ENCODE data around the gene CD320.
A peak's percentile ranks its signal among the peaks of the same experiment; 100 is the strongest.
"Not testable (repeated sequence)": the region's sequence is repeated elsewhere in the genome, so short reads cannot be mapped to it uniquely, and the experiment has no call there.

The CD320 gene

DNA sequence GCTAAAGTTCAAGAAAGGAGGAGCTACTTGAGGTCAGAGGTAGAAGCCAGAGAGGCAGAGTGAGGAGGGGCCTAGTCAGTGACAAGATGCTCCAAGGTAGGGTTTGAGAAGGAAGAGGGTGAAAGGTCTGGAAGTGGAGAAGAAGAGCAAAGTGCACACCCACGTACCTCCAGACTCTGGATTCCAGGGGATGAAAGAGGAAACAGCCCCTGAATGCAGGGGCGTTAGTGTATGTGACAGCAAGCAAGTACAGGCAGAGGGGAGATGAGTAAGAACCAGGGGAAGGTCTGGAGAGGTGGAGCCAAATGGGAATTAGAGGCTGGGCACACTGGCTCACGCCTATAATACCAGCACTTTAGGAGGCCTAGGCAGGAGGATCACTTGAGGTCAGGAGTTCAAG is 21.8 kb upstream of the CD320 start:
- Histone ChIP-seq H3K36me3 (ENCODE audit: control insufficient read depth, low read depth, low read length) (no peaks in the 10 kb centered on the region), H3K9me3 (ENCODE audit: control insufficient read depth, low read depth, low read length) (no peaks in the 10 kb centered on the region), H3K27ac (ENCODE audit: low read length) (no peak overlapping the region), H3K27me3 (ENCODE audit: control insufficient read depth, insufficient read depth, low read length) (peaks cover 36% of the 10 kb centered on the region), H3K4me1 (ENCODE audit: control insufficient read depth, low read depth, low read length) (no peaks in the 10 kb centered on the region), H3K4me3 (ENCODE audit: low read length) (no peak overlapping the region), H3K9ac (ENCODE audit: low read length) (no peak overlapping the region)

DNA sequence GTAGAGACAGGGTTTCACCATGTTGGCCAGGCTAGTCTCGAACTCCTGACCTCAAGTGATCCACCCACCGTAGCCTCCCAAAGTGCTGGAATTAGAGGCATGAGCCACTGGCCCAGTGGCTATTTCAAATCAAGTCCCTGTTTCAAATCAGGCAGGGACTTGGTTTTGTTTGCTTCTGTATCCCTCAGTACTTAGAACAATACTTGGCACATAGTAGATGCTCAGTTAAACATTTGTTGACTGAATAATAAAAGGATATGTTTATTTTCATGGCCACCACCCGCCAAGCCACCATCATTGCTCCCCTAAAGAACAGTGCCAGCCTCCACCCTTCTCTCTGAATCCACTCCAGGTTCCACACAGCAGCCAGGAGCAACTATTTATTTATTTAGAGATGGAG is 17.3 kb upstream of the CD320 start:
- Histone ChIP-seq H3K36me3 (ENCODE audit: control insufficient read depth, low read depth, low read length) (peaks cover 19% of the 10 kb centered on the region), H3K27me3 (ENCODE audit: control insufficient read depth, insufficient read depth, low read length) (no peaks in the 10 kb centered on the region), H3K27ac (ENCODE audit: low read length) (no peak overlapping the region), H3K4me1 (ENCODE audit: control insufficient read depth, low read depth, low read length) (peaks cover 3% of the 10 kb centered on the region), H3K9ac (ENCODE audit: low read length) (no peak overlapping the region), H3K9me3 (ENCODE audit: control insufficient read depth, low read depth, low read length) (no peaks in the 10 kb centered on the region), H3K4me3 (ENCODE audit: low read length) (no peak overlapping the region)

DNA sequence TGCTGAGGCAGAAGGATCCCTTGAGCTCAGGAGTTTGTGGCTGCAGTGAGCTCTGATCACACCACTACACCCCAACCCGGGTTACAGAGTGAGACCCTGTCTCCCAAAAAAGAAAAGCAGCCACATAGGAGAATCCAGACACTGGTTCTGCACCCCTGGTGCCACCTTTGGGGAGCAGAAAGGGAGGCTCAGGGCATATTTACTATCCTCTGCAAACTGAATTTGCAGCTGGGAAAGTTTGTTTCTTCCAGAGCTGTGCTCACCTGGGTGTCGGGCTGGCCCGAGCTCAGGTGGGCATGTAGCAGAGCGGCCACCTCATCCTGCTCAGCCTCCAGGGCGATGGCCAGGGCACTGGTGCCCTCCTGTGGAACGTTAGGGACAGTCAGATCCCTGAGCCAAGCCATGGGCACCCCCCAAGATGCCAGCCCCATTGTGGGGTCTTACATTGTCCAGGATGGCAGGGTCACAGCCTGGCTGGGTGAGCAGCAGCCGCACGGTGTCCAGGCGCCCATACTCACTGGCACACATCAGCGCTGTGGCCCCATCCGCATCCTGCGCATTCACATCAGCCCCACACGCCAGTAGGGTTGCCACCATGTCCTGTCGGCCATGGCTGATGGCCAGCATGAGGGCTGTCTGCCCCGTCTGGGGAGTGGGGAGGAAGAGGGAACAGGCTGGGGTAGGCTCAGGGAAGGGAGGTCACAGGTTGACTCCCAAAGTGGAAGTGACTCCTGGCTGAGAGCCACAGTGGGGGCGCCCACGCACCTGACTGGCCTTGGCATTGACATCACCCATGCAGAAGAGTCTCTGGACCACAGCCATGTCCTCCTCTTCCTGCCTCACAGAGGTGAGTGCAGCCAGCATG is 16.3 kb upstream of the CD320 start:
- no peaks in the 10 kb centered on the region for H3K9me3 ChIP-seq (ENCODE audit: control insufficient read depth, low read depth, low read length)
- peaks cover 19% of the 10 kb centered on the region for H3K36me3 ChIP-seq (ENCODE audit: control insufficient read depth, low read depth, low read length)
- H3K4me3 ChIP-seq (ENCODE audit: low read length), result no peak overlapping the region
- peaks cover 6% of the 10 kb centered on the region for H3K4me1 ChIP-seq (ENCODE audit: control insufficient read depth, low read depth, low read length)
- no peak overlapping the region for H3K27ac ChIP-seq (ENCODE audit: low read length)
- H3K9ac ChIP-seq (ENCODE audit: low read length), result no peak overlapping the region
- no peaks in the 10 kb centered on the region for H3K27me3 ChIP-seq (ENCODE audit: control insufficient read depth, insufficient read depth, low read length)

DNA sequence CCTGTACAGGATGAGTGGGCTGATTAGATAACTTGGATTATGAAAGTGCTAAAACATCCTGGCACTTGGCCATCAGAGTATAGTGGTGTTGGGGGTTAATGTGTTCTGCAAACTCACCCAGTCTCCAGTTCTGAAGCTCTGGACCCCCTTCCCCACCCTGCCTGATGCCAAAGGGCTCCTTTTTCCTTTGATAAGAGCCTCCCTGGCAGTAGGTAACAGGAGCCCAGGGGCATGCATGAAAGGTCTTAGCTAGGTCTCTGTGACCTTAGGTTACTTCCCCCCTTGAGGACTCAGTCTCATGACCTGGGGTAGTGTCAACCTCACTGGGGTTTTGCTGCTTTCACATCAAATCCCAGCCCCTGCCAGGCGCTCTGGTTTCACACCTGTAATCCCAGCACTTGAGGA is 15.6 kb upstream of the CD320 start:
- no peak overlapping the region for H3K27ac ChIP-seq (ENCODE audit: low read length)
- peaks cover 6% of the 10 kb centered on the region for H3K4me1 ChIP-seq (ENCODE audit: control insufficient read depth, low read depth, low read length)
- H3K36me3 ChIP-seq (ENCODE audit: control insufficient read depth, low read depth, low read length), result peaks cover 19% of the 10 kb centered on the region
- H3K4me3 ChIP-seq (ENCODE audit: low read length), result no peak overlapping the region
- H3K9me3 ChIP-seq (ENCODE audit: control insufficient read depth, low read depth, low read length), result no peaks in the 10 kb centered on the region
- H3K9ac ChIP-seq (ENCODE audit: low read length), result no peak overlapping the region
- no peaks in the 10 kb centered on the region for H3K27me3 ChIP-seq (ENCODE audit: control insufficient read depth, insufficient read depth, low read length)

DNA sequence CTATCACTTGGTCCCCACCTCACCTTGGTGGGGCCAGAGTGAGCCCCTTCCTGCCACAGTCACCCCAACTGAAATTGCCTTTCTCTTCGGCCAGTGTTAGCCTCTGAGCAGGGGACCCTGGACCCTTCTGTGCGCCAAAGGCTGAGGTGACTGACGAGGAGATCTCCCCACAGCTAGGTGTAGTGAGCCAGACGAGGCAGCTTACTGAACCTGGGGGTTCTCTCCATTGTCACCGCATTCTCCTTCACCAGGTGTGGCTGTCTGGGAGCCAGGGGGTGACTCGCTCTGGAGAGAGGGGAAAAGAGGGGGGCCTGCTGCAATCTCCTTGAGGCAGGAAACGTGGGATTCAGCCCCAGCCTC is 14.5 kb upstream of the CD320 start:
- H3K27ac ChIP-seq (ENCODE audit: low read length), result no peak overlapping the region
- H3K36me3 ChIP-seq (ENCODE audit: control insufficient read depth, low read depth, low read length), result peaks cover 19% of the 10 kb centered on the region

DNA sequence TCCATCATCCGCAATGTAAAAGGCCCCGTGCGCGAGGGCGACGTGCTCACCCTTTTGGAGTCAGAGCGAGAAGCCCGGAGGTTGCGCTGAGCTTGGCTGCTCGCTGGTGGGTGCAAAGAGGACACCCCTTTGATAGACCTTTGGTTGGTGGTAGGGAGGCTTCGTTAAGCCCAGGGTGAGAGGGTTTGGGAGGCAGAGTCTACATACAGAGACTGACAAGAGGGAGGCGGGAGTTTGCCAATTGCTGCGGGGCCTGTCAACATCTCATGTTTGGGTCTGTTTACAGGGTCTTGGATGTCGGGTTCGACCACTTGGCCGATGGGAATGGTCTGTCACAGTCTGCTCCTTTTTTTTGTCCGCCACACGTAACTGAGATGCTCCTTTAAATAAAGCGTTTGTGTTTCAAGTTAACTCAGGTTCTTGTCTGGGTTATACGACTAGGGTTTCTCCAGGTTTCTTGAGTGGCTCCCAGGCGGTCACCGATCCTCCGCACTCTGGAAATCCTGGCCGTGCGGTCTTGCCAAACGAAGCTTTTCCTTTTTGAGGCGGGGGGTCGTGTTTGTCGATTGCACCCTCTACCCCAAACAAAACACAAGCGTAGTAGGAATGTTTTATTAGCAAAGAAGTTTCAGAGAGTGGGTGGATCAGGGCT is 14.0 kb upstream of the CD320 start:
- Histone ChIP-seq H3K27me3 (ENCODE audit: control insufficient read depth, insufficient read depth, low read length) (no peaks in the 10 kb centered on the region), H3K4me1 (ENCODE audit: control insufficient read depth, low read depth, low read length) (peaks cover 6% of the 10 kb centered on the region), H3K27ac (ENCODE audit: low read length) (peak overlapping the region; percentile 83), H3K9ac (ENCODE audit: low read length) (peak overlapping the region; percentile 99), H3K9me3 (ENCODE audit: control insufficient read depth, low read depth, low read length) (no peaks in the 10 kb centered on the region), H3K36me3 (ENCODE audit: control insufficient read depth, low read depth, low read length) (peaks cover 19% of the 10 kb centered on the region), H3K4me3 (ENCODE audit: low read length) (peak overlapping the region; percentile 99)

More for the DNA sequence above, 14.5 kb upstream of the CD320 start:
- Histone ChIP-seq H3K9me3 (ENCODE audit: control insufficient read depth, low read depth, low read length) (no peaks in the 10 kb centered on the region), H3K4me1 (ENCODE audit: control insufficient read depth, low read depth, low read length) (peaks cover 6% of the 10 kb centered on the region), H3K27me3 (ENCODE audit: control insufficient read depth, insufficient read depth, low read length) (no peaks in the 10 kb centered on the region), H3K4me3 (ENCODE audit: low read length) (peak overlapping the region; percentile 99), H3K9ac (ENCODE audit: low read length) (peak overlapping the region; percentile 99)

DNA sequence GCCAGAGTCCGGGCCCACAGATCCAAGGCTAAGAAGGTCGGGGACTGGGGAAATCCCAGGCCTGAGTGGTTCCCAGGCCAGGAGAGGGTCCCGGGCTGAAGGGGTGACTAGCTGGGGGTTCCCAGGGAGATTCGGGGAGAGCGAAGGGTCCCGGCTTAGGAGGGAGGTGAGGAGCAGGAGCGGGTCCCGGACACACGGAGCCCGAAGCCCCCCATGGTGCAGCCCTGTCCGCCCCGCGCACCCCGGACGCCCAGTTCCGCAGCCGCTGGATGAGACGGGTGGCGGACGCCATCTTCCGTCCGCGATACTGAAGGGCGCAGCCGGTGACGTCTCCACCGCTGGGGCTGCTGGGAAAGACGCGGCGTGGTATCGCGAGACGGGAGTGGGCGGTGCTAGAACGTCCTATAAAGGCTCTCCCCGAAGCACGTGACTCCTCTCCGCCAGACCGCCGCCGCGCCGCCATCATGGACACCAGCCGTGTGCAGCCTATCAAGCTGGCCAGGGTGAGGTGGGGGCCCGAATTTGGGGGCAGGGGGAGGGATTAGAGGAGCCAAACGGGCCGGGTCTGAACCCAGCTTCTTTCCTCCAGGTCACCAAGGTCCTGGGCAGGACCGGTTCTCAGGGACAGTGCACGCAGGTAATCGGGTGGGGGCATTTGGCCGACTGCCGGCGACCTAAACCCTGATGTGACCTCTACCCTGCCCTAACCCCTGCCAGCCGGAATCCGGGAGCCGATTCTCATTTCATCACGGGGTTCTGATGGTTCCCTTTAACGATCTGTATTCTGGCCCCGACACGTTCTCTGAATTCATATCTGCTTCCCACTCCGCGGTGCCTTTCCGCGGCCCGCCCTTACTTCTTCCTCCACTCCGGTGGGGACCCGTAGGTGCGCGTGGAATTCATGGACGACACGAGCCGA is 13.2 kb upstream of the CD320 start, which contains the start of the genes NDUFA7 and RPS28:
NDUFA7 (minus strand) TSS at position 309 of the 919 bp plus-strand sequence; CDS start at position 292, 17 bp downstream.
RPS28 (plus strand) TSS at position 430 of the 919 bp plus-strand sequence; CDS start at position 465, 35 bp downstream.
- H3K9ac ChIP-seq (ENCODE audit: low read length), result peak within 1 kb of the TSS; percentile 99
- no peaks in the 10 kb centered on the region for H3K9me3 ChIP-seq (ENCODE audit: control insufficient read depth, low read depth, low read length)
- peaks cover 9% of the 10 kb centered on the region for H3K4me1 ChIP-seq (ENCODE audit: control insufficient read depth, low read depth, low read length)
- peak within 1 kb of the TSS; percentile 99 for H3K4me3 ChIP-seq (ENCODE audit: low read length)
- no peaks in the 10 kb centered on the region for H3K27me3 ChIP-seq (ENCODE audit: control insufficient read depth, insufficient read depth, low read length)
- H3K36me3 ChIP-seq (ENCODE audit: control insufficient read depth, low read depth, low read length), result peaks cover 19% of the 10 kb centered on the region
- H3K27ac ChIP-seq (ENCODE audit: low read length), result peak within 1 kb of the TSS; percentile 95

DNA sequence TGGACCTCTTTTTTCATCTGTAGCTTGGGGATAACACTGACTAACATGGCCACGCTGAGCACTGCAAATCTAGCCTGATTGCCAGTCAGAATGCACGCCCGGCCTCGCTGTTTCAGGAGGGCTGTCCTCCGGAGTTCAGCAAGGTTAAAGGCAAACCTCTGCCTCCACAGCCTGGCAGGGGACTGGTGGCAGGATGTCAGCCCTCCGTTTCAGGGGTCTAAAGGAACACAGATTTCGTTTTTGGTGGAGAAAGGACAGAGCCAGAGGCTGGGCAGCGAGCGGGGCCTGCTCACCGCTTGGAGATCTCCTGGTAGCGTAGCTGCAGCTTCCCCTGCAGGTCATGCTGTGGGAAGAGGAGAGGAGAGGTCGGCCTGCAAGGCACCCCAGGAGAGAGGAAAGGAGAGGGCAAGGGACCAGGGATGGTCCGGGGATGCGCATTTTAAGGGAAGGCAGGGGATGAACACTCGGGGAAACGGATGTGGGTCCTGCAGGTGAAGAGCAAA is 12.5 kb upstream of the CD320 start:
- Histone ChIP-seq H3K36me3 (ENCODE audit: control insufficient read depth, low read depth, low read length) (peaks cover 20% of the 10 kb centered on the region), H3K27me3 (ENCODE audit: control insufficient read depth, insufficient read depth, low read length) (no peaks in the 10 kb centered on the region), H3K9me3 (ENCODE audit: control insufficient read depth, low read depth, low read length) (no peaks in the 10 kb centered on the region), H3K4me3 (ENCODE audit: low read length) (peak overlapping the region; percentile 99), H3K4me1 (ENCODE audit: control insufficient read depth, low read depth, low read length) (peaks cover 9% of the 10 kb centered on the region), H3K9ac (ENCODE audit: low read length) (peak overlapping the region; percentile 99), H3K27ac (ENCODE audit: low read length) (peak overlapping the region; percentile 95)

DNA sequence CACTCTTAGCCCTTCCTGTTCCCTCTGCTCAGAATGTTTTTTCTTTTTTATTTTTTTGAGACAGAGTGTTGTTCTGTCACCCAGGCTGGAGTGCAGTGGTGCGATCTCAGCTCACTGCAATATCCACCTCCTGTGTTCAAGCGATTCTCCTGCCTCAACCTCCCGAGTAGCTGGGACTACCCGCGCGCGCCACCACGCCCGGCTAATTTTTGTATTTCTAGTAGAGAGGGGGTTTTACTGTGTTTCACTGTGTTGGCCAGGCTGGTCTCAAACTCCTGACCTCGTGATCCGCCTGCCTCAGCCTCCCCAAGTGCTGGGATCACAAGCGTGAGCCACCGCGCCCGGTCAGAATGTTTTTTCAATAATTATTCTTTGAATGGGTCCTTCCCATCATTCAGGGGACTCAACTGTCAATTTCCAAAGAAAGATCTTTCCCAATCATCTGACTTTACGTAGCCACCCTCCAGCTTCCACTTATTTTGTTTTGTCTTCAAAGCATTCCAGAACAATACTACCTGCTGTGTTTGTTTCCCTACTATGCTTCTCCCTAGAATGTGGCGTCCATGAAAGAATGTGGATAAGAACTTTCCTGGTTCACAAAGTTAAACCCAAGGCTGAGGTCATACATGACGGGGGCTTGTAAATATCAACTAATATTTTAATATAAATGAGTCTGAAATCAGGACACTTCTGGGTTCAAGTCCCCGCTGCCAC is 11.8 kb upstream of the CD320 start:
- peaks cover 9% of the 10 kb centered on the region for H3K4me1 ChIP-seq (ENCODE audit: control insufficient read depth, low read depth, low read length)
- peaks cover 26% of the 10 kb centered on the region for H3K36me3 ChIP-seq (ENCODE audit: control insufficient read depth, low read depth, low read length)
- no peaks in the 10 kb centered on the region for H3K9me3 ChIP-seq (ENCODE audit: control insufficient read depth, low read depth, low read length)
- H3K27ac ChIP-seq (ENCODE audit: low read length), result no peak overlapping the region
- H3K9ac ChIP-seq (ENCODE audit: low read length), result peak overlapping the region; percentile 99
- no peaks in the 10 kb centered on the region for H3K27me3 ChIP-seq (ENCODE audit: control insufficient read depth, insufficient read depth, low read length)
- peak overlapping the region; percentile 99 for H3K4me3 ChIP-seq (ENCODE audit: low read length)

DNA sequence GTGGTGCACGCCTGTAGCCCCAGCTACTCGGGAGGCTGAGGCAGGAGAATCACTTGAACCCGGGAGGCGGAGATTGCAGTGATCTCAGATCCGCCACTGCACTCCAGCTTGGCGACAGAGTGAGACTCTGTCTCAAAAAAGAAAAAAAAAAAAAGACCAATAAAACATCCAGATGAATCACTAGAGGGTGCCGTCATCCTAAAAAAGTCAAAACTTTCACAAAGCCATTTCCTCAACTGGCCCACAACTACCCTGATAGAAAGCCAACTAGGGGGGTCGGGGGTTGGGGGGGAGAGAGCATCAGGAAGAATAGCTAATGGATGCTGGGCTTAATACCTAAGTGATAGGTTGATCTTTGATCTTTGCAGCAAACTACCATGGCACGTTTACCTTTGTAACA is 10.7 kb upstream of the CD320 start:
- peaks cover 28% of the 10 kb centered on the region for H3K36me3 ChIP-seq (ENCODE audit: control insufficient read depth, low read depth, low read length)
- H3K9me3 ChIP-seq (ENCODE audit: control insufficient read depth, low read depth, low read length); H3K9ac ChIP-seq (ENCODE audit: low read length); H3K27me3 ChIP-seq (ENCODE audit: control insufficient read depth, insufficient read depth, low read length); H3K4me1 ChIP-seq (ENCODE audit: control insufficient read depth, low read depth, low read length); H3K27ac ChIP-seq (ENCODE audit: low read length); H3K4me3 ChIP-seq (ENCODE audit: low read length): not testable (repeated sequence)

All from iPS-18a (cell line).